DMS79 treated with DMSO at 0.1 percent for 48 hours (cell line): Measurements from ENCODE around the gene UBE2K.
"Not testable (repeated sequence)": the region's sequence is repeated elsewhere in the genome, so short reads cannot be mapped to it uniquely, and the experiment has no call there.

Experiments used
- DNase-seq: peaks from one replicate; lab custom pipeline; 2025; lab: John Stamatoyannopoulos, UW

Gene UBE2K

GRCh38 chr4:39689970-39690369 is 8.0 kb upstream of the UBE2K start:
- DNase-seq, result no peak

GRCh38 chr4:39698424-39699009 is 581 bp downstream of the UBE2K start:
- DNase-seq, result no peak

- no peak for DNase-seq
Measured at GRCh38 chr4:39699687-39700409, 1.9 kb downstream of the UBE2K start.

GRCh38 chr4:39700554-39700953 is 2.6 kb downstream of the UBE2K start:
- no peak for DNase-seq

GRCh38 chr4:39702716-39703115 is 4.8 kb downstream of the UBE2K start:
- no peak for DNase-seq

- not testable (repeated sequence) for DNase-seq
Measured at GRCh38 chr4:39704789-39705188, 6.9 kb downstream of the UBE2K start.

- DNase-seq, result no peak
Measured at GRCh38 chr4:39706334-39706733, 8.4 kb downstream of the UBE2K start.

GRCh38 chr4:39706741-39707511 is 9.0 kb downstream of the UBE2K start:
- no peak for DNase-seq

- DNase-seq, result no peak
Measured at GRCh38 chr4:39710098-39710896, 12.4 kb downstream of the UBE2K start.

GRCh38 chr4:39712819-39713607 is 15.1 kb downstream of the UBE2K start:
- DNase-seq, result no peak

GRCh38 chr4:39713691-39714090 is 15.8 kb downstream of the UBE2K start:
- DNase-seq, result no peak

GRCh38 chr4:39714166-39714565 is 16.2 kb downstream of the UBE2K start:
- DNase-seq, result no peak

GRCh38 chr4:39715788-39716187 is 17.9 kb downstream of the UBE2K start:
- no peak for DNase-seq

GRCh38 chr4:39716356-39716755 is 18.4 kb downstream of the UBE2K start:
- DNase-seq, result no peak

- DNase-seq, result not testable (repeated sequence)
Measured at GRCh38 chr4:39717743-39718142, 19.8 kb downstream of the UBE2K start.

- DNase-seq, result no peak
Measured at GRCh38 chr4:39718366-39719323, 20.7 kb downstream of the UBE2K start.

- DNase-seq, result no peak
Measured at GRCh38 chr4:39719804-39720580, 22.1 kb downstream of the UBE2K start.

GRCh38 chr4:39721273-39721672 is 23.3 kb downstream of the UBE2K start:
- DNase-seq, result not testable (repeated sequence)

GRCh38 chr4:39721788-39722187 is 23.9 kb downstream of the UBE2K start:
- no peak for DNase-seq
